Measurements from ENCODE around the gene WNT8B. TPM values are rescaled to one million over a fixed set of nuclear protein-coding genes. Genes with fewer than 3 reads are reported as not detected.

Gene WNT8B
- total and polyA plus RNA-seq, 2 donors from 2014 or later, result 0.60 TPM; not detected in 1

DNA sequence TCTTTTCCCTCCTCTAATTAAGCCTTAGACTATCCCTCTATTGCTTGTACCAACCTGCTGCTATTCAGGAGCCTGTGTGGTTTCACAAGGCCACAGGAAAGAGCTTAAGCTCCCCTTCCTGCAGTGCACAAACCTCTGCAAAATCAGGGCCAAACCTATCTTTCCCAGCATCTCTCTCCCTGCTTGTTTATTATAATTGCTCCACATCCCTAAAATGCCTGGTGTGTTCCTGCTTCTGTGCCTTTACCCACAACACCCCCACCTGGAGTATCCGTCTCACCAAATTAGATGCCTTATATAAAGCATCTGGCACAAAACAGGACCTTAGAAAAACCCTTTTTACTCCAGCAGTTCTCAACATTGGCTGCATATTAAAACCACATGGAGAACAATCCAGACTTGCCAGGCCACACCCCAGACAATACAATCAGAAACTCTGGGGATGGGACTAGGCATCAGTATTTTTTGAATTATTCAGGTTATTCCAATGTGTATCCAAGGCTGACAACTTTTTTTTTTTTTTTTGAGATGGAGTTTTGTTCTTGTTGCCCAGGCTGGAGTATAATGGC, 40.2 kb downstream of the WNT8B start:
- Histone ChIP-seq H3K4me1 (ENCODE audit: control insufficient read depth in 2 of 3, insufficient read depth in 2 of 3, low read depth in 1 of 3, low read length in 3 of 3) (no peaks in the 10 kb centered on the region), H3K4me3 (ENCODE audit: low read length in 3 of 3) (no peak overlapping the region), H3K27ac (ENCODE audit: low read depth in 2 of 2, low read length in 2 of 2) (no peak overlapping the region), H3K9ac (ENCODE audit: low read length in 3 of 3) (no peak overlapping the region), H3K36me3 (ENCODE audit: control insufficient read depth in 2 of 3, insufficient read depth in 3 of 3, low read length in 3 of 3) (peaks cover 0 to 41% (median 12%) of the 10 kb centered on the region in 3 donors), H3K27me3 (ENCODE audit: control insufficient read depth, insufficient read depth, low read length) (no peaks in the 10 kb centered on the region), H3K9me3 (ENCODE audit: control insufficient read depth in 2 of 3, insufficient read depth in 1 of 3, low read length in 3 of 3) (no peaks in the 10 kb centered on the region)
- intact Hi-C loops (cut with DNase I), result no loop called here
- no peak for FAIRE-seq
- no peak for DNase-seq
- TF ChIP-seq, protein P1, sequence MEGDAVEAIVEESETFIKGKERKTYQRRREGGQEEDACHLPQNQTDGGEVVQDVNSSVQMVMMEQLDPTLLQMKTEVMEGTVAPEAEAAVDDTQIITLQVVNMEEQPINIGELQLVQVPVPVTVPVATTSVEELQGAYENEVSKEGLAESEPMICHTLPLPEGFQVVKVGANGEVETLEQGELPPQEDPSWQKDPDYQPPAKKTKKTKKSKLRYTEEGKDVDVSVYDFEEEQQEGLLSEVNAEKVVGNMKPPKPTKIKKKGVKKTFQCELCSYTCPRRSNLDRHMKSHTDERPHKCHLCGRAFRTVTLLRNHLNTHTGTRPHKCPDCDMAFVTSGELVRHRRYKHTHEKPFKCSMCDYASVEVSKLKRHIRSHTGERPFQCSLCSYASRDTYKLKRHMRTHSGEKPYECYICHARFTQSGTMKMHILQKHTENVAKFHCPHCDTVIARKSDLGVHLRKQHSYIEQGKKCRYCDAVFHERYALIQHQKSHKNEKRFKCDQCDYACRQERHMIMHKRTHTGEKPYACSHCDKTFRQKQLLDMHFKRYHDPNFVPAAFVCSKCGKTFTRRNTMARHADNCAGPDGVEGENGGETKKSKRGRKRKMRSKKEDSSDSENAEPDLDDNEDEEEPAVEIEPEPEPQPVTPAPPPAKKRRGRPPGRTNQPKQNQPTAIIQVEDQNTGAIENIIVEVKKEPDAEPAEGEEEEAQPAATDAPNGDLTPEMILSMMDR (IDR thresholded peaks at IDR 0.05; ENCODE audit: borderline replicate concordance, extremely low read depth, insufficient read depth), result no peak

DNA sequence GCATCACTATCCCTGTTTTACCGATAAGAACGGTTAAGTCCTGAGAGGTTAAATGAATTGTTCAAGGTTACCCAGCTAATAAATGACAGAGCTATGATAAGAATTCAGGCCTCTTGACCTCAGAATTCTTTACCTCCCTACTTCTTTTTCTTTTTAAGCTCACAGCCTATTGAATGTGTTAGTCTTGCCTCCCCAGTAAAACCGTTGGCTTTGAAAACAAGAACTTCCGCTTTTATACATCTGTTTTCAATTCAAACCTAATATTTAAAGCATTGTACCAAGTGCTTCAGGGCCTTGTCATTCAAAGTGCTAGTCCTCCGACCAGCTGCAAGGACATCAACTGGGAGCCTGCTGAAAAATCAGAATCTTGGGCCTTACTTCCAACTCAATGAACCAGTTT, 41.3 kb downstream of the WNT8B start:
- Histone ChIP-seq H3K9me3 (ENCODE audit: control insufficient read depth in 2 of 3, insufficient read depth in 1 of 3, low read length in 3 of 3) (no peaks in the 10 kb centered on the region), H3K27me3 (ENCODE audit: control insufficient read depth, insufficient read depth, low read length) (no peaks in the 10 kb centered on the region), H3K9ac (ENCODE audit: low read length in 3 of 3) (no peak overlapping the region), H3K27ac (ENCODE audit: low read depth in 2 of 2, low read length in 2 of 2) (no peak overlapping the region), H3K4me3 (ENCODE audit: low read length in 3 of 3) (no peak overlapping the region), H3K4me1 (ENCODE audit: control insufficient read depth in 2 of 3, insufficient read depth in 2 of 3, low read depth in 1 of 3, low read length in 3 of 3) (no peaks in the 10 kb centered on the region), H3K36me3 (ENCODE audit: control insufficient read depth in 2 of 3, insufficient read depth in 3 of 3, low read length in 3 of 3) (peaks cover 0 to 30% (median 12%) of the 10 kb centered on the region in 3 donors)
- FAIRE-seq, result no peak
- intact Hi-C loops (cut with DNase I), result no loop called here
- TF ChIP-seq, protein P1 (IDR thresholded peaks at IDR 0.05; ENCODE audit: borderline replicate concordance, extremely low read depth, insufficient read depth), result no peak
- DNase-seq, result peak in 2 of 5 donors; percentile 55 to 78

DNA sequence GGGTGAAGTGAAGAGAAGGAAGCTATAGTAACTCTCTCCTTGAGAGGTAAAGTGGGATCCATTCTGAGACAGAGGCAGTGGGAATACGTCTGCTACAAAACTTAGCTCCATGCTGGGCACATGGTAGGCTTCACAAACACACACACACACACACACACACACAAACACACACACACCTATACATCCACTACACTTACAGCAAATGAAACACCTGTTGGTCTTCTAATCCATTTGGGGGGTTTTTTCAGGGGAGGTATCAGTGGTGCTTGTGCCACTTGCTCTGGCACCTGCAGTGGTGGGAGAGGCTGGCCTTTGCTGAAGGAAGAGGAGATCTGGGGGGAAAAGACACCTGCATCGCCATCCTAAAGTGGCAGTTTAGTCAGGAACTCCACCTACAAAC, 42.4 kb downstream of the WNT8B start:
- Histone ChIP-seq H3K27me3 (ENCODE audit: control insufficient read depth, insufficient read depth, low read length) (no peaks in the 10 kb centered on the region), H3K36me3 (ENCODE audit: control insufficient read depth in 2 of 3, insufficient read depth in 3 of 3, low read length in 3 of 3) (peaks cover 0 to 23% (median 10%) of the 10 kb centered on the region in 3 donors), H3K9ac (ENCODE audit: low read length in 3 of 3) (no peak overlapping the region), H3K27ac (ENCODE audit: low read depth in 2 of 2, low read length in 2 of 2) (no peak overlapping the region), H3K4me1 (ENCODE audit: control insufficient read depth in 2 of 3, insufficient read depth in 2 of 3, low read depth in 1 of 3, low read length in 3 of 3) (peaks cover 0 to 2% (median 0%) of the 10 kb centered on the region in 3 donors), H3K9me3 (ENCODE audit: control insufficient read depth in 2 of 3, insufficient read depth in 1 of 3, low read length in 3 of 3) (no peaks in the 10 kb centered on the region), H3K4me3 (ENCODE audit: low read length in 3 of 3) (no peak overlapping the region)
- no peak for DNase-seq
- intact Hi-C loops (cut with DNase I), result no loop called here
- FAIRE-seq, result no peak
- TF ChIP-seq, protein P1 (IDR thresholded peaks at IDR 0.05; ENCODE audit: borderline replicate concordance, extremely low read depth, insufficient read depth), result no peak
